DMS79 treated with DMSO at 0.1 percent for 48 hours (cell line): ENCODE data around the gene KLHL35.

Experiments used
- DNase-seq: peaks from one replicate; lab custom pipeline; 2025; lab: John Stamatoyannopoulos, UW

KLHL35 gene, protein sequence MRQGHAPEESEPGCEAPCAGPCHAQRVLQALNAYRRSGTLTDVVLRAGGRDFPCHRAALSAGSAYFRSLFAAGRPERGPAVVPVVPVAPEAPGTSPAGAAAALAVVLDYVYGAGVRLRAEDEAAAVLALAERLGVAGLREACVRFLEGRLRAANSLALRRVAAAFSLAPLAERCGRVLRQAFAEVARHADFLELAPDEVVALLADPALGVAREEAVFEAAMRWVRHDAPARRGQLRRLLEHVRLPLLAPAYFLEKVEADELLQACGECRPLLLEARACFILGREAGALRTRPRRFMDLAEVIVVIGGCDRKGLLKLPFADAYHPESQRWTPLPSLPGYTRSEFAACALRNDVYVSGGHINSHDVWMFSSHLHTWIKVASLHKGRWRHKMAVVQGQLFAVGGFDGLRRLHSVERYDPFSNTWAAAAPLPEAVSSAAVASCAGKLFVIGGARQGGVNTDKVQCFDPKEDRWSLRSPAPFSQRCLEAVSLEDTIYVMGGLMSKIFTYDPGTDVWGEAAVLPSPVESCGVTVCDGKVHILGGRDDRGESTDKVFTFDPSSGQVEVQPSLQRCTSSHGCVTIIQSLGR

DNA sequence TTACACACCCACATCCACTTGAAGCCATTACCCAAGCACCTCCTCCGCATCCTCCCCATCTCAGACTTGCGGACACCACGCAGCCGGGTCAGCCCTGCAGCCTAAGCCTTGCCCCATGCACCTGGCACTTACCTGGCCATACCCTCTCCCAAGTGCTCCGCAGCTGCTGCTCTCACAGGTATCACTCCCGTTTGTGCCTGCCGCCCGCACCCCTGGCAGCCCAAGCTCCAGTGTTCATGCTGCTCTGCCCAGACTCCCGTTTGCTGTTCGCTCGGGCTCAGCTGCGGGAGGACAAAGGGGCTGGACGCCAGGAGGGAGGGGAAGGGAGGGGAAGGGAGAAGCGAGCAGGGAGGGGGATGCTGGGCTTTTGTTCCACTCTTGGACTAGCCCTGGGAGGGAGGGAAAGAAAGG is at the start of gene KLHL35:
Gene KLHL35 (minus strand): TSS at position 293 of the 411 bp plus-strand sequence. CDS start 2,574 bp downstream, outside the sequence.
- peak; percentile 74 for DNase-seq

DNA sequence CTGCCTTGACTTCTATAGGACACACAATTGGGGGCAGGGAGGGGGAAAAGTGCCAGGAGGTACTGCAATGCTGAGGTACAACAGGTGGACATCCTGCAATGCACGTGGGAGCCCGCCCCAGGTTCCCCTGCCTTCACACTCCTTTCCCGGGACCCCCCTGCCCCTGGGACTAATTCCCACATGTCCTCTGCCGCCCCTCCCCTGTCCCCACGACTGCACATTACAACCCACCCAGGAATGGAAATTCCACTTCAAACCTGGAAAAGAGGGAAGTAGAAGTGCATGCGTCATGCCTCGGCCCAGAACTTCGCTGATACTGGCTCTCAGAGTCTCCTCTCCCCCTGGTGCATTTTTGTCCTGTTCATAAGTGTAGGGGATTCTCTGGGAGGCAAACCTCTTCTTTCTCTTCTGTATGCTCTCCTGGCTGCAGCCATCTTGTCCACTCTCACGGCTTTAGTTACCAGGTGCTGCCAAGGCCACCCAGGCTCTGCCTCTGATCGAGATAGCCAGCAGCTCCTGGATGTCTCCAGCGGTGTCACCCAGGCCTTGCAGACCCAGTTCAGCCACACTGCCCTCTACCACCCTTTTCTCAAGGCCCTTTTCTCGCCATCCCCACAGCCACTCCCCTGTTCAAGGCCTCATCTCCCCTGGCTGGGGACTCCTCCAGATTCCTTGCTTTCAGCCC is 49.1 kb upstream of the KLHL35 start:
- DNase-seq: no peak

DNA sequence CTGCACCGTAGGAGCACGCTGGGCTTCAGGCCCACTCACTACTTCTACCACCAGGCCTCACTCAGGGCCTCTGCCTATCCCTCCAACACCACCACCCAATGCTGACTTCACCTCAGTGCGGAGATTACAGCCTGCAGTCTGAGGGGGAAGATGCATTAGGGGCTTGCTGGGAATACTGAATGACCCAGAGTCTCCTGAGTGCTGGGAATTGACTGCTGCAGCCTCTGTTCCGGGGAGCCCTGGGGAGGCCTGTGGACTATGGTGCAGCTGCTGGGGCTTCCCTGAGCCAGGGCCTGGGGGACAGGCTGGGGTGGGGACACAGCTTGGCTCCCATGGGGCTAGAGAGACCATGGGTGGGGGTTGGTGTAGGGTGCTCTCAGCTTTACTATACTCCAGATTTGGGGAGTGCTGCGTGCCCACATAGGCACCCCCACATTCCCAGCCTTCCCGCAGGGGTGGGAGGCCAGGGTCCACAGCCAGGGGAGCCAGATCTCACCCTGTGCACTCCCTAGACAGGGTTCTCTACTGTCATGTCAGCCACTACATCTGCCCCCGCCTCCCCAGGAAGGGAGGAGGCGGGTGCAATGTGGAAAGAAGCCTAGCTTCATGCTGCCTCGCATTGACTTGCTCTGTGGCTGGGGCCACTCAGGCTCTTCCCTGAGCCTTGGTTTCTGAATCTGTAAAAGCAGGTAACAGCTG is 48.4 kb upstream of the KLHL35 start:
- DNase-seq: no peak

DNA sequence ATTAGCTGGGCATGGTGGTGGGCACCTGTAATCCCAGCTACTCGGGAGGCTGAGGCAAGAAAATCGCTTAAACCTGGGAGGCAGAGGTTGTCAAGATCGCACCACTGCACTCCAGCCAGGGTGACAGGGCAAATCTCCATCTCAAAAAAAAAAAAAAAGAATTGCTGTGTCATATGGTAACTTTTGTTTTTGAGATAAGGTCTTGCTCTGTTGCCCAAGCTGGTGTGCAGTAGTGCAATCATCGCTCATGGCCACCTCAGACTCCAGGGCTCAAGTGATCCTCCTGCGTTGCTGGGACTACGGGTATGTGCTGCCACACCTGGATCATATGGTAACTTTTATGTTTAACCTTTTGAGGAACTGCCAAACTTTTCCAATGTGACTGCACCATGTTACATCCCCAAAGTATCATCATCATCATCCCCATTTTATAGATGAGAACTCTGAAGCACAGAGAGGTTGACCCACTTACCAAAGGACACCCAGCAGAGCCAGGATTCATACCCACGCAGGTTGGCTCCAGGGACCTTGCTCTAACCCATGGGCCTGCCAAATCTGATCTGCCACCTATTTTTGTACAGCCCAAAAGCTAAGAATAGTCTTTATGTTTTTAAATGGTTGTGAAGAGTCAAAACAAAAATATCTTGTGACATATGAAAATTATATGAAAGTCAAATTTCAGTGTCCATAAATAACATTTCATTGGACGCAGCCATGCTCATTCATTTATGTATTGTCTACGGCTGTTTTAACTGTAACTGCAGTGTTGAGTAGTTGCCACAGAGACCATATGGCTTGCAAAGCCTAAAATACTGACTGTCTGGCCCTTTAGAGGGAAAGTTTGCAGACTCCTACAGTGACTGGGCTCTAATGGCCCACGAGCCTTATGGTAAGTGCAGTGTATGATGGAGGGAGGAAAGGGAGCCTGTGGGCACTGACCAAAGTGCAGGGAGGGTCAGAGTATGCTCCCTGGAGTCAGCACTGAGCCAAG is 47.5 kb upstream of the KLHL35 start:
- no peak for DNase-seq

DNA sequence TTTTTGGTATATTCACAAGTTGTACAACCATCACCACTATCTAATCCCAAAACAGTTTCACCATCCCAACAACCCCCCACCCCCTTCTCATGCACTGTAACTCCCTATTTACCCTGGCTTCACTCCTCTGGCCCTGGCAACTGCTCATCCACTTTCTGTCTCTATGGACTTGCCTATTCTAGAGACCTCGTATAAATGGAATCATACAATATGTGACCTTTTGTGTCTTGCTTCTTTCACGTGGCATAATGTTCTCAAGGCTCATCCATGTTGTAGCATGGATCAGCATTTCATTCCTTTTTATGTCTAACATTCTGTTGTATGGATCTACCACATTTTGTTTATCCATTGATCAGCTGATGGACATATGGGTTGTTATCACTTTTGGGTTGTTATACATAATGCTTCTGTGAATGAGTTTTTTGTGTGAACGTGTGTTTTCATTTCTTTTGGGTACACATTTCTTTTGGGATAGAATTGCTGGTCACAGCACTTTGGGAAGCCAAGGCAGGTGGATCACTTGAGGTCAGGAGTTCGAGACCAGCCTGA is 46.7 kb upstream of the KLHL35 start:
- no peak for DNase-seq

DNA sequence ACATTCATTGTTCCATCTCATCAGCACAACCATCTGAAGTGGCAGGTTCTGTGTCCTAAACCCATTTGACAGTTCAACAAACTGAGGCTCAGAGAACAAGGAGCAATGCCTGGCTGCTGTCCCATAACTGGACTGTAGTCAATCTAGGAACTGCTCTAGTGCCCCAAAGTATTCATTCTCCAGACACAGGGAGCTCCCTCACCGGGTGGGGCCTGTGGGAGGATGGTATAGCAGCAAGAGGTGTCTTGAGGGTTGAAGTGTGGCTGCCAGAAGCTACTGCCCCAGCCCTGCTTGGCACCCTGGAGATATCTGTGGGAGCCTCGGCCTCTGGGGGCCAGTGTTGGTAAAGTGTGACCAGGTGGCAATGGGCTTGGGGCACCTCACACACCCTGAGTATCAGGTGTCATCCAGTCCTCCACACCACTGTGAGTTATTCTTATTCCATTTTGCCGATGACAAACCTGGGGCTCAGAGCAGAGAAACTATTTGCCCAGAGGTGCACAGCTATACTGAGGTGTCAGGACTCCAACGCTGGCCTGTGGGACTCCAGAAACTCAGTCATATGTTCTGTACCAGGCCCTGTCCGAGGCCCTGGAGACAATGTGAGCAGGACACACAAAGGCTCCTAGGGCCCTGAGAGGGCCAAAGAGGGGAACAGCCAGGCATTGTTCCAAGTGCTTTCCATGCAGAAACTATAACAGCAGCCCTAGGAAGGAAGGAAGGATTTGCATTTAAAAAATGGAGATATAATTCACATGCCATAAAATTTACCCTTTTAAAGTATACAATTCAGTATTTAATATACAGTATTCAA is 46.0 kb upstream of the KLHL35 start:
- DNase-seq: no peak

DNA sequence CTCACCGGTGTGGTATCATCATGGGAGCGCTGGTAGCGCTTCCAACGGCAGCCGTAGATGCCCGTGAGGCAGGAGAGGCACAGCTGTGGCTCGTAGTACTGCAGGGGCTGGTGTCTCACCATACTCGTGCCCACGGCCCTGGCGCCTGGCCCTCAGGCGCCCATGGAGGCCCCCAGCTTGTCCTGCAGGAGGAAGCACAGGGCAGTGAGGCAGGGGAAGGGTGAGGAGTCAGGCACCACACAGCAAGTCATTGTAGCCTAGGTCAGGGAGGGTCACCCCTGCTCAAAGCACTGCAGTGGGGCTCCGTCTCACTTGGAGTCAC is 44.6 kb upstream of the KLHL35 start:
- no peak for DNase-seq

DNA sequence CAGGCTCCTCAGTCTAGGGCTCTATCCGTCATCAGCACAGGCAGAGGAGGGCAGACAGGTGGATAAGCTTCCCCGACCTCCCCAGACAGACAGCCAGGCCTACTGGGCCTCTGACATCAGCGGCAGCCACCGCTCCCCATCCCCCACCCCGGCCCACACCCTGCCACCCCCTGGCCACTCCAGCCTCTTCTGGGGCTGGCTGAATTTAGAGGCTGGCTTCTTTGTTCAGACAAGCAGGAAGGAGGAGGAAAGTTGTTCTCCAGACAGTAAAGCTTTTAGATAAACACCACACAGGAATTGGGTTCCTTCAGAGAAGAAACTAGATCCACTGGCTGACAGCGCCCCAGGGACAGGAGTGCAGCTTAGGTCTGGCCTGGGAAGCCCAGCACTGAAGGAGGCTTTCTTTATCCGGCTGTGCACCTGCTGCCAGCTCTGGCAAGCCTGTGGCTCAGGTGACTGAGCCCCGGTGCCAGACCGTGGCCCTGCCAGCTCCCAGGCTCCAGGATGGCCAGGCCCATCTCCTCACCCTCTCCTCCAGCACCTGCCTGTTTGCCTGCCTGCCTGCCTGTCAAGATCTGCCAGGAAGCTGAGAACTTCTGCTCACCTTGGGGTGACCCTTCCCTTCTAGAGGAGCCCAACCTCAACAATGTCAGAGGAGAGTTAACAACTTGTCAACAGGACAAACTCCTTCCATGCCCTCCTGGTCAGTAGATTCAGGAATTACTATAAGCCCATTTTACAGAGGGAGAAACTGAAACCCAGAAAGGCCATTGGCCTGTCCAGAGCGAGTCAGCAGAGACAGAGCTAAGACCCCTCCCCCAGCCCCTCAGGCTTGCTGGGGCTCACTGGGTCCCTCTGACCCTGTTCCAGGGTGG is 44.0 kb upstream of the KLHL35 start:
- DNase-seq: peak; percentile 89

DNA sequence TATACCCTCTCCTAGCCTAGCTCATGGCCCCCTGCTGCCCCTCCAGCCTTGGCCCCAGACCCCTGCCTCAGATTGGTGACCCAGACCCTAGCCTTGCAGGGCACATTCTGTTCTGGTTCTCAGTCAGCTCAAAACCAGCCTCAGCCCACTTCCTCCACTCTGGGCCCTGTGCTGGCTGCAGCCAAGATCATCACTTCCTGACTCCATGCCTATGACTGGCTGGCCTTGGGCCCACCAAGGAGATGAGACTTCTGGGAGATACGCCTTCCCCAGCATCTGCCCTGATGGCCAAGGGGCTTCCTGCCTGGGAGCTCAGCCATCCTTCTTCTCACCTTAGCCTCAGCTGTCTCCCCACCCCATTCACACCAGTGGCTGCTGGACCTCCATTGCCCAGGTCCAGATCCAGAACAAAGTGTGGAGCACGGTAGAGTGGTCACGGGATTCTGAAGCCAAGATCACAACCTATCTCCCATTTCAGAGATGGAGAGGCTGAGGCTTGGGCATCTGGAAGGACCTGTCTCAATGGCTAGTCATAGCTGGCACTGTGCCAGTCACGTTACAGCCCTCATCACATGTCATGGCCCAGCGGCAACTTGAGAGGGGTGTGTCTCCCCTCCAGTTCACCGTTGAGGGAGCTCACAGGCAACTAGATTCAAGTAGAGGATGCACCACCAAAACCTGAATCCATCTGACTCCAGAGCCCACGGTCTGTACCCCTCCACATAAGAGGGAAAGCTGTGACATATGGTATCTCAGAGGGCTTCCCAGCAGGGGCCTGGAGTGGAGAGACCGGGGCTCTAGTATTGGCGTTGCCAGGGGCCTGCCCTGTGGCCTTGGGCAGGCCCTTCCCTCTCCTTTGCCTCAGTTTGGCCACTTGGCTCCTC is 43.0 kb upstream of the KLHL35 start:
- peak; percentile 88 for DNase-seq

DNA sequence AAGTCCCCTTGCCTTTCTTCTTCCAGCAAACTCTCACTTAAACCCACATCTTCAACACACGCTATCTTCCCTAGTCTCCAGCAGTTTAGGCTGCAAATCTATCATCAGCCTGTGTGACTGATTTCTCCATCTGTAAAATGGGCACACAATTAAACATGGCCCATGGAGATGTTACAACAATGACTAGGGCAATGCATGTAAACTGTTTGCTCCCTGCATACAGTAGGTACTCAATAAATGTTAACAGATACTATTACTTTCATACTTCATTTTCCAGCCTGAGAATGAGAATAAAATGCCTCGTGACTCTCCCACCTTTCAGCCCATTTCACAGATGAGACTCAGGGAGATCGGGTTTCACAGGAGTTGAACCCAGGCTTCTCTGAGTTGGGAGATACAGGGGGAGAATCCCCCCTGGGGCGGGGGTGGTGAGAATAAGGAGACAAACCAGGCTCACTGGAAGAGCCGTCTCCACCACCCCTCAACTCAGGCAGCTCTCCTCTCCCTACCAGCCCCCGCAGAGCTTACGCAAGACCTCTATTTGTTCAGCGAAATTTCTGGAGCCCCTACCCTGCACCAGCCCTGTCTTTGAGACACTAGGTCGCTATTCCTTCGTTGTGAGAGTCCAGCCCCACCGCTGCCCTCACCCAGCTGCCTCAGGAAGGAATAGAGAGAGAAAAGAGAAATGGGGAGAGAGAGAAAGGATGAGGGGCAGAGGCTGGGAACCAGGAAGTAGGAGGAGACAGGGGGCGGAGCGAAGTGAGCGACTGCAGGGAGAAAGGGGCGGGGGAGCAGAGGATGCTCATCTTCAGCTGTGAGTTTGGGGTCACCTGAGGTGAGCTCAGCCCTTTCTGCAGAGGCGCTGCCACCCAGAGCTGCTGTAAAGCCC is 42.1 kb upstream of the KLHL35 start:
- DNase-seq: no peak

DNA sequence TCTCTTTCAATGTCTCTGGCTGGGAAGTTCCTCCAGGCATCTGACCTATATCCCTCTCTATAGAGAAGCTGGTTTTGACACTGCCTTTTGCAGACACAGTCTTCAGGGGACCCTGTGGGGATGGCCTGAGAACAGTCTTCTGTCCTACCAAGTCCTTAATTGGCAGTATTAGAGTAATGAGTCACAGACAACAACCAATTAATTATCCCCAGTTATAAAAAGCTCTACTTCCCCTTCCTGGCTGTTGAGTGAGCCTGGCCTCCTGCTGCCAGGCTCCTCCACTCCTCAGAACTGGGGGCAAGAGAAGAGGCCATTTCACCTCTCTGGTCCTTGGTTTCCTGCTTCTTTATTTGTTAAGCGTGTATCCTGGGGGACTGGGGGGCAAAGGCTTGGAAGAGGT is 41.2 kb upstream of the KLHL35 start:
- DNase-seq: no peak

DNA sequence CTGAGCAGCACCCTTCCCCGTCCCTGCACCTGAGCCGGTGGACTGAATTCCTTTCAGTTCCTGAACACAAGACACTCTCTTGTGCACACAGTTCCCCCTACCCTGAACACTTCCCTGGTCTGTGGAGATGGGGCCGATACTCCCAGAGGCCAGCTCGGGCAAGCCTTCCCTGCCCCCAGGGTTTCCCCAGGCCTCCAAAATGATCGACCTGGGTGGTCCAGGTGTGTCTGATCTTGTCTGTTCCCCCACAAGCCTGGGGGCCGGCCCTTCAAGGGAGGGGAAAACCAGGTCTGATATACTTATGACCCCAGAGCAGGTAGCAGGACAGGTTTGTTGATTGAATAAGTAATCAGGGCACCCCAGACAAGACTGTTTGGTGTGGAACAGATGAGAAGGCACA is 40.7 kb upstream of the KLHL35 start:
- no peak for DNase-seq

DNA sequence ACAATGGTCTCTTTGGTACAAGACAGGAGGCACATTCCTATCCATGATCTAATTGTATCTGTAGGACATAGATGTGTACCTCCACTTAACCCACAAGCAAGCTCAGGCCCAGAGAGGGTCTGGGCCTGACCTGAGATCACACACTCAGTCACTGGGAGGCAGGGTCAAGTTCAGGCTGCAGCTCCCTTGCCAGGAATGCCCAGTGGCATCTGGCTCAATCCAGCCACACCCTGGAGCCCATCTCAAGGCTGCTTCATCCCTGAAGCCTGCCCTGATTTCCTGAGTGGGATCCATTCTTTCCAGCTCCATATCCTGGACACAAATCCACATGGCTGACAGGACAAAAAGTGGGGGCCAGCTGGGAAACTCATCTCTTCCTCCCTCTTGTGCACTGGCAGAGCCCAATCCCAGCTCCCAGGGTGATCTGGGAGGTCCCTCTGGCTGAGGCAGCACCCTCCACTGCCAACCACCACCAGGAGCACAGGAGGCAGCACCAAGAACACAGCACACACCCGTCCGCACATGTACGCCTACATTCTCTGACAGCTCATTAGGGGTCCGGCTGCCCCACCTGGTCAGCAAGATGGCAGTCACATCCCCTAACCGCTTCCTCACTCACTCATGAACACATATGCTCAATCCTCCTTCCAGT is 39.2 kb upstream of the KLHL35 start:
- DNase-seq: no peak

DNA sequence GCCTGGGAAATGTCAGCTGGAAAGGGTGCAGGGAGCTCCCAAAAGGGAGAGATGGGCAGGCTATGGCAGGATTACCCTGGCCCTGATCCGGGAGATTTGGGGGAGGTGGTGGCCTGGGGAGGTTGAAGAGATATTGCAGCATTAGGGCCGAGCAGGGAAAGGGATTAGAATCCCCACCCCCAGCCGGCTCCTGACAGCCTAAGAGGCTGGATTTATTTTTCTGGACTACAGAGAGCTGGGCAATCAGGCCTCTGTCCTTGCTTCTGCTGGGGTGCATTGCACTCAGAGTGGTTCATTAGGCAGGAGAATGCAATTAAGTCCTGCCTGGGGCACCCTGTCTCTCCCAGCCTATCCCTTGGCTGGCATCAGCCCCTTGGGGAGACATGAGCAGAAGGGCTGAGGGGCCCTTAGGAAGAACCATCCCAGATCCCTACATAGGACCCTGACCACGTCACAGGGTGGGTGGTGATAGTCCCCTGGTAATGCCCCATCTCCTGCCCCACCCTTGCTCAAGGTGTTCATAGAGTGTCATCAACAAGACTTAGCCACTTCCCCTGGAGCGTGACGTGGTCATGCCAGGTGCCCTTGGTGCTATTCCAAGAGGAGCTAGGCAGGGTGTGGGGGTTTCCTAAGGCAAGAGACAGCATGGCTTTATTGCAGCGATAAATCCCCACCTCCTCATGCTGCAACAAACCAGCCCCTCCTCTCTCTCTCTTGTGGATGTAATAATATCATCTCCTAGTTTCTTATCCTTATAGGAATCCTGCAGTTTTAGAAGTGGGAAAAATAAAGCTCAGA is 38.4 kb upstream of the KLHL35 start:
- peak; percentile 73 for DNase-seq

DNA sequence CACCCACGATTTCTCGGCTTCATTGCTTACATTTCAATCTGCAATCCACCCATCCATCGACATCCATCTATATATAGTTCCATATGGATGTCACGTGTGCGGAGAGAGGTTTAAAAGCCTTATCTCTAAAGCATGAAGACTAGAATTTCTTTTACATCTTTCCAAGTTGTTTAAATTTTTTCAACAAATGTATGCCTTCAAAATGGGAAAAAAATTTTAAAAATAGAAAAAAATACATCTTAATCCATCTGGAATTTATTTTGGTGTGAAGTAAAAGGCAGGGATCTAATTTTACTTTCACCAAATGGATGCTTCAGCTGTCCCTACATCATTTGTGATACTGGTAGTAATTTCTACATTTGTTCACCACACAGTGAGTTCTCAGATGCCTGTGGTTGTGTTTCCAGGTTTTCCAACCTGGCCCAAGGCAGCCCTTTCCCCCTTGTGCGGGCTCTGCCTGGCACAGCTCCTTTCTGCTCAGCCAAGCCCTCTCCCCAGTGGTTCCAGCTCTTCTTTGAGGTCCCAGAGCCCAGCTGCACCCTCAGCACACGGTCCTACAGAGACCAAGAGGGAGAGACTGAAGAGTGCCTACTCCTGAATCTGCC is 37.6 kb upstream of the KLHL35 start:
- DNase-seq: no peak
